ENCODE data around the gene CDHR5. TPM values are rescaled to one million over a fixed set of nuclear protein-coding genes. Genes with fewer than 3 reads are reported as not detected.
"Not testable (repeated sequence)": the region's sequence is repeated elsewhere in the genome, so short reads cannot be mapped to it uniquely, and the experiment has no call there.

Gene CDHR5
- polyA plus RNA-seq, 1 donor, result 763 TPM

GRCh38 chr11:659532-660085 lies 34.9 kb upstream of the CDHR5 start:
- WGBS (ENCODE audit: insufficient coverage, low lambda C conversion rate), result no CpG with 5 or more reads among the region's 16 CpGs
- Histone ChIP-seq H3K9me3 (ENCODE audit: control insufficient read depth, low read depth, low read length) (no peaks in the 10 kb centered on the region), H3K4me3 (ENCODE audit: low read length) (no peak overlapping the region), H3K36me3 (ENCODE audit: control insufficient read depth, insufficient read depth, low read length) (peaks cover 30% of the 10 kb centered on the region), H3K4me1 (ENCODE audit: control insufficient read depth, insufficient read depth, low read length) (peaks cover 31% of the 10 kb centered on the region), H3K27me3 (ENCODE audit: control insufficient read depth, insufficient read depth, low read length) (no peaks in the 10 kb centered on the region), H3K27ac (ENCODE audit: low read length) (no peak overlapping the region)
- DNase-seq, result no peak

- peak; percentile 63 to 85 for DNase-seq
- Histone ChIP-seq H3K27ac (ENCODE audit: low read length) (peak overlapping the region; percentile 41), H3K27me3 (ENCODE audit: control insufficient read depth, insufficient read depth, low read length) (no peaks in the 10 kb centered on the region), H3K9me3 (ENCODE audit: control insufficient read depth, low read depth, low read length) (no peaks in the 10 kb centered on the region), H3K4me1 (ENCODE audit: control insufficient read depth, insufficient read depth, low read length) (peaks cover 38% of the 10 kb centered on the region), H3K36me3 (ENCODE audit: control insufficient read depth, insufficient read depth, low read length) (peaks cover 32% of the 10 kb centered on the region), H3K4me3 (ENCODE audit: low read length) (no peak overlapping the region)
- no CpG with 5 or more reads among the region's 14 CpGs for whole genome bisulfite sequencing (ENCODE audit: insufficient coverage, low lambda C conversion rate)
These were observed 33.0 kb upstream of the CDHR5 start for GRCh38 chr11:657691-658126.

- H3K36me3 ChIP-seq (ENCODE audit: control insufficient read depth, insufficient read depth, low read length), result peaks cover 30% of the 10 kb centered on the region
- H3K9me3 ChIP-seq (ENCODE audit: control insufficient read depth, low read depth, low read length), result no peaks in the 10 kb centered on the region
These were observed 32.1 kb upstream of the CDHR5 start for GRCh38 chr11:656866-657265.

GRCh38 chr11:656426-656825 lies 31.7 kb upstream of the CDHR5 start:
- no CpG with 5 or more reads among the region's 14 CpGs for WGBS (ENCODE audit: insufficient coverage, low lambda C conversion rate)
- DNase-seq, result no peak
- peaks cover 30% of the 10 kb centered on the region for H3K36me3 ChIP-seq (ENCODE audit: control insufficient read depth, insufficient read depth, low read length)
- no peaks in the 10 kb centered on the region for H3K27me3 ChIP-seq (ENCODE audit: control insufficient read depth, insufficient read depth, low read length)
- no peak overlapping the region for H3K4me3 ChIP-seq (ENCODE audit: low read length)
- no peaks in the 10 kb centered on the region for H3K9me3 ChIP-seq (ENCODE audit: control insufficient read depth, low read depth, low read length)
- peaks cover 38% of the 10 kb centered on the region for H3K4me1 ChIP-seq (ENCODE audit: control insufficient read depth, insufficient read depth, low read length)
- H3K27ac ChIP-seq (ENCODE audit: low read length), result no peak overlapping the region

More at GRCh38 chr11:656866-657265, 32.1 kb upstream of the CDHR5 start:
- no peak for DNase-seq
- WGBS (ENCODE audit: insufficient coverage, low lambda C conversion rate), result no CpG with 5 or more reads among the region's 7 CpGs
- no peaks in the 10 kb centered on the region for H3K27me3 ChIP-seq (ENCODE audit: control insufficient read depth, insufficient read depth, low read length)
- no peak overlapping the region for H3K4me3 ChIP-seq (ENCODE audit: low read length)
- H3K27ac ChIP-seq (ENCODE audit: low read length), result no peak overlapping the region
- peaks cover 38% of the 10 kb centered on the region for H3K4me1 ChIP-seq (ENCODE audit: control insufficient read depth, insufficient read depth, low read length)

GRCh38 chr11:655036-655726 lies 30.4 kb upstream of the CDHR5 start:
- H3K4me3 ChIP-seq (ENCODE audit: low read length), result no peak overlapping the region
- peaks cover 38% of the 10 kb centered on the region for H3K4me1 ChIP-seq (ENCODE audit: control insufficient read depth, insufficient read depth, low read length)
- no peak overlapping the region for H3K27ac ChIP-seq (ENCODE audit: low read length)
- no CpG with 5 or more reads among the region's 30 CpGs for WGBS (ENCODE audit: insufficient coverage, low lambda C conversion rate)
- peak; percentile 55 to 81 for DNase-seq
- peaks cover 32% of the 10 kb centered on the region for H3K36me3 ChIP-seq (ENCODE audit: control insufficient read depth, insufficient read depth, low read length)
- no peaks in the 10 kb centered on the region for H3K9me3 ChIP-seq (ENCODE audit: control insufficient read depth, low read depth, low read length)
- H3K27me3 ChIP-seq (ENCODE audit: control insufficient read depth, insufficient read depth, low read length), result no peaks in the 10 kb centered on the region

- peak in 1 of 2 donors; percentile 46 for DNase-seq
- peaks cover 27% of the 10 kb centered on the region for H3K36me3 ChIP-seq (ENCODE audit: control insufficient read depth, insufficient read depth, low read length)
- no CpG with 5 or more reads among the region's 12 CpGs for WGBS (ENCODE audit: insufficient coverage, low lambda C conversion rate)
These were observed 29.7 kb upstream of the CDHR5 start for GRCh38 chr11:654444-654843.

GRCh38 chr11:653837-654236 lies 29.1 kb upstream of the CDHR5 start:
- no peak for DNase-seq
- Histone ChIP-seq H3K4me3 (ENCODE audit: low read length) (no peak overlapping the region), H3K36me3 (ENCODE audit: control insufficient read depth, insufficient read depth, low read length) (peaks cover 23% of the 10 kb centered on the region), H3K27me3 (ENCODE audit: control insufficient read depth, insufficient read depth, low read length) (no peaks in the 10 kb centered on the region), H3K9me3 (ENCODE audit: control insufficient read depth, low read depth, low read length) (no peaks in the 10 kb centered on the region), H3K4me1 (ENCODE audit: control insufficient read depth, insufficient read depth, low read length) (peaks cover 38% of the 10 kb centered on the region), H3K27ac (ENCODE audit: low read length) (no peak overlapping the region)
- WGBS (ENCODE audit: insufficient coverage, low lambda C conversion rate), result no CpG with 5 or more reads among the region's 15 CpGs

More at GRCh38 chr11:654444-654843, 29.7 kb upstream of the CDHR5 start:
- not testable (repeated sequence) for H3K27ac ChIP-seq (ENCODE audit: low read length); H3K27me3 ChIP-seq (ENCODE audit: control insufficient read depth, insufficient read depth, low read length); H3K9me3 ChIP-seq (ENCODE audit: control insufficient read depth, low read depth, low read length); H3K4me3 ChIP-seq (ENCODE audit: low read length)
- H3K4me1 ChIP-seq (ENCODE audit: control insufficient read depth, insufficient read depth, low read length), result peaks cover 38% of the 10 kb centered on the region

- not testable (repeated sequence) for DNase-seq; H3K4me3 ChIP-seq (ENCODE audit: low read length); H3K27ac ChIP-seq (ENCODE audit: low read length); H3K27me3 ChIP-seq (ENCODE audit: control insufficient read depth, insufficient read depth, low read length); H3K9me3 ChIP-seq (ENCODE audit: control insufficient read depth, low read depth, low read length)
- Histone ChIP-seq H3K36me3 (ENCODE audit: control insufficient read depth, insufficient read depth, low read length) (peaks cover 18% of the 10 kb centered on the region), H3K4me1 (ENCODE audit: control insufficient read depth, insufficient read depth, low read length) (peaks cover 32% of the 10 kb centered on the region)
- WGBS (ENCODE audit: insufficient coverage, low lambda C conversion rate), result no CpG with 5 or more reads among the region's 14 CpGs
These were observed 28.4 kb upstream of the CDHR5 start for GRCh38 chr11:653136-653535.

- WGBS (ENCODE audit: insufficient coverage, low lambda C conversion rate), result 100% methylated on average over 2 of the region's 10 CpGs
These were observed 25.7 kb upstream of the CDHR5 start for GRCh38 chr11:650482-650881.

GRCh38 chr11:647672-648158 lies 23.0 kb upstream of the CDHR5 start:
- H3K9me3 ChIP-seq (ENCODE audit: control insufficient read depth, low read depth, low read length); H3K27ac ChIP-seq (ENCODE audit: low read length); H3K4me1 ChIP-seq (ENCODE audit: control insufficient read depth, insufficient read depth, low read length); H3K4me3 ChIP-seq (ENCODE audit: low read length); H3K27me3 ChIP-seq (ENCODE audit: control insufficient read depth, insufficient read depth, low read length): not testable (repeated sequence)
- peaks cover 27% of the 10 kb centered on the region for H3K36me3 ChIP-seq (ENCODE audit: control insufficient read depth, insufficient read depth, low read length)
- 17% methylated on average over 1 of the region's 14 CpGs for WGBS (ENCODE audit: insufficient coverage, low lambda C conversion rate)
- peak; percentile 76 to 83 for DNase-seq

More at GRCh38 chr11:650482-650881, 25.7 kb upstream of the CDHR5 start:
- peaks cover 20% of the 10 kb centered on the region for H3K4me1 ChIP-seq (ENCODE audit: control insufficient read depth, insufficient read depth, low read length)
- no peak overlapping the region for H3K4me3 ChIP-seq (ENCODE audit: low read length)
- no peaks in the 10 kb centered on the region for H3K27me3 ChIP-seq (ENCODE audit: control insufficient read depth, insufficient read depth, low read length)
- peaks cover 19% of the 10 kb centered on the region for H3K36me3 ChIP-seq (ENCODE audit: control insufficient read depth, insufficient read depth, low read length)
- H3K27ac ChIP-seq (ENCODE audit: low read length), result no peak overlapping the region
- no peaks in the 10 kb centered on the region for H3K9me3 ChIP-seq (ENCODE audit: control insufficient read depth, low read depth, low read length)
- DNase-seq, result no peak

Data from large intestine (tissue), 3 donors.